ENCODE results near the gene PHKA1.
"Not testable (repeated sequence)": the region's sequence is repeated elsewhere in the genome, so short reads cannot be mapped to it uniquely, and the experiment has no call there.

Gene PHKA1

DNA sequence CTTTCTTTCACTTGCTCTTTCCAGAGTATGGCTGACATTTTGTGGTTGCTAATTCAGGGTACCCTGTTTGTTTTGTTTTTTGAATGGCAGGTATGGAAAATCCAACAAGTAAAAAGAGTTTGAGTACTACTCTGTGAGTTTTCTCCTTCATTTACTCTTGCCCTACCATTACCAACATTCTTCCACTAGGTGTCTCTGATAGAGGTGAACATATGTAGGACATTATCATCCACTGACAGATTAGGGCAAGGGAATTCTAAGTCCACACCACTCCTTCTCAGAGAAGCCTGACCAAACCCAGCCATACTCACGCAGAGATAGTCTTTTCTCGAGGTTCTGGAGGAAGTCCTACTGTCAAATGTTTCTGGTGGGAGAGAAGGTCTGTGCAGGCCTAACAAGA lies 104.8 kb downstream of the PHKA1 start:
- no peaks in the 10 kb centered on the region for H3K27me3 ChIP-seq (ENCODE audit: control insufficient read depth, insufficient read depth, low read length)
- no peaks in the 10 kb centered on the region for H3K9me3 ChIP-seq (ENCODE audit: control insufficient read depth, low read length)
- no peak overlapping the region for H3K9ac ChIP-seq (ENCODE audit: low read length)
- no peaks in the 10 kb centered on the region for H3K4me1 ChIP-seq (ENCODE audit: control insufficient read depth, insufficient read depth, low read length)
- no peaks in the 10 kb centered on the region for H3K36me3 ChIP-seq (ENCODE audit: control insufficient read depth, insufficient read depth, low read length)
- H3K4me3 ChIP-seq (ENCODE audit: low read length): no peak overlapping the region

DNA sequence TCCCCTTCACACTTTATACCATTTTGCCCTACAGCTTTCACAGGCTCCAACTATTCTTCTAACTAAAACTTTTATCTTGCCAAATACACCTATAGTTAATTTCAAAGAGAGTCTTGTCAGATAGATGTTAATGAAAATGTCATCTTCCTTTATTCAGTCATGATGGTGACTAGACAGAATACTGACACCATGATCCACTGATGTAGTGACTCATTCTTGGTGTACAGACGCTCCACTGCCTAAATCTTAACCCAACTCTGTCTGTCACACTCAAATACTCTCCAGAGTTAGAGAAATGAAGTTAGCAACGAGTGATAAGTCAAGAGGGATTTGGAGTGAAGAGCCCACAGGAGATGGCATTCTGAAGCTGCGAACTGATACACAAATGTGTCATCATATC lies 109.4 kb downstream of the PHKA1 start:
- Histone ChIP-seq H3K9ac (ENCODE audit: low read length) (no peak overlapping the region), H3K9me3 (ENCODE audit: control insufficient read depth, low read length) (no peaks in the 10 kb centered on the region), H3K4me1 (ENCODE audit: control insufficient read depth, insufficient read depth, low read length) (no peaks in the 10 kb centered on the region), H3K27me3 (ENCODE audit: control insufficient read depth, insufficient read depth, low read length) (no peaks in the 10 kb centered on the region), H3K36me3 (ENCODE audit: control insufficient read depth, insufficient read depth, low read length) (no peaks in the 10 kb centered on the region), H3K4me3 (ENCODE audit: low read length) (no peak overlapping the region)

DNA sequence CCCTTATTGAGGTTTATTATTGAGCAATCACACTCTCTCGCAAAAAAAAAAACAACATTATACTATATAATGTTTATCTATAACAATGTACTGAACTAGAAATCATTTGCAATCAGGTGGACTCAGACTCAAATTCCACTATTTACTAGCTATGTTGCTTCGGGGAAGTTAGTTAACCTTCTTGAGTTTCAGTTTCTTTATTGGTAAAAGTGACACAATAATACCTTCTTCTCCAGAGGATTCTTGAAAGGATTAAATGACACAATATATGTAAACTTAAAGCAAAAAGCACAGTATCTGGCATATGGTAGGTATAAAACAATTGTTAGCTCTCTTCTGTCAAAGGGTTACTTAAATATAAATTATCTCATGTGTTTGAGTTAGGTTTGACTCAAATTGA lies 110.0 kb downstream of the PHKA1 start:
- H3K9ac ChIP-seq (ENCODE audit: low read length): no peak overlapping the region
- no peaks in the 10 kb centered on the region for H3K4me1 ChIP-seq (ENCODE audit: control insufficient read depth, insufficient read depth, low read length)
- H3K4me3 ChIP-seq (ENCODE audit: low read length): no peak overlapping the region
- no peaks in the 10 kb centered on the region for H3K9me3 ChIP-seq (ENCODE audit: control insufficient read depth, low read length)
- no peaks in the 10 kb centered on the region for H3K27me3 ChIP-seq (ENCODE audit: control insufficient read depth, insufficient read depth, low read length)
- no peaks in the 10 kb centered on the region for H3K36me3 ChIP-seq (ENCODE audit: control insufficient read depth, insufficient read depth, low read length)

DNA sequence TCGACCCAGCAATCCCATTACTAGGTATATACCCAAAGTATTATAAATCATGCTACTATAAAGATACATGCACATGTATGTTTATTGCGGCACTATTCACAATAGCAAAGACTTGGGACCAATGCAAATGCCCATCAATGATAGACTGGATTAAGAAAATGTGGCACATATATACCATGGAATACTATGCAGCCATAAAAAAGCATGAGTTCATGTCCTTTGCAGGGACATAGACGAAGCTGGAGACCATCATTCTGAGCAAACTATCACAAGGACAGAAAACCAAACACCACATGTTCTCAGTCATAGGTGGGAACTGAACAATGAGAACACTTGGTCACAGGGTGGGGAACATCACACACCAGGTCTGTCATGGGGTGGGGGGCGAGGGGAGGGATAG lies 123.1 kb downstream of the PHKA1 start:
- not testable (repeated sequence) for H3K36me3 ChIP-seq (ENCODE audit: control insufficient read depth, insufficient read depth, low read length); H3K27me3 ChIP-seq (ENCODE audit: control insufficient read depth, insufficient read depth, low read length); H3K4me3 ChIP-seq (ENCODE audit: low read length); H3K9me3 ChIP-seq (ENCODE audit: control insufficient read depth, low read length); H3K9ac ChIP-seq (ENCODE audit: low read length); H3K4me1 ChIP-seq (ENCODE audit: control insufficient read depth, insufficient read depth, low read length)

DNA sequence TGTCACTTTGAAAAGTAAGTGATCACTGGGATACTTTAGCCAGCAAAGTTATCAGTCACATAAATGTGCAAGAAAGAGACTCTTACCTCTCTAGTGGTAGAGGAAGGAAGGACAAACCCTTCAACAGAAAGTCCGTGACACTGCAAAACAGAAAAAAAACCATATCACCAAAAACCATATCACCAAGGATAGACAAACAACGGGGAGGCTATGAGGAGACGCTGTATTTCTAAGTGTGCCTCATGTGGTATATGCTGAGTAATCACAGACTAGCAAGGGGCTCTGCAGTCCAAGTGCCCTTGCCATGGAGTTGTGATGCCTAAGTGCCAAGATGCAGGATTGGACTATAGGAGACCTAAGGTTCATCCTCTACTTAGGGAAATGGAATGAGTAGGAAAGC lies 129.9 kb downstream of the PHKA1 start:
- Histone ChIP-seq H3K27me3 (ENCODE audit: control insufficient read depth, insufficient read depth, low read length) (no peaks in the 10 kb centered on the region), H3K36me3 (ENCODE audit: control insufficient read depth, insufficient read depth, low read length) (no peaks in the 10 kb centered on the region), H3K4me3 (ENCODE audit: low read length) (no peak overlapping the region), H3K4me1 (ENCODE audit: control insufficient read depth, insufficient read depth, low read length) (no peaks in the 10 kb centered on the region), H3K9ac (ENCODE audit: low read length) (no peak overlapping the region), H3K9me3 (ENCODE audit: control insufficient read depth, low read length) (no peaks in the 10 kb centered on the region)

DNA sequence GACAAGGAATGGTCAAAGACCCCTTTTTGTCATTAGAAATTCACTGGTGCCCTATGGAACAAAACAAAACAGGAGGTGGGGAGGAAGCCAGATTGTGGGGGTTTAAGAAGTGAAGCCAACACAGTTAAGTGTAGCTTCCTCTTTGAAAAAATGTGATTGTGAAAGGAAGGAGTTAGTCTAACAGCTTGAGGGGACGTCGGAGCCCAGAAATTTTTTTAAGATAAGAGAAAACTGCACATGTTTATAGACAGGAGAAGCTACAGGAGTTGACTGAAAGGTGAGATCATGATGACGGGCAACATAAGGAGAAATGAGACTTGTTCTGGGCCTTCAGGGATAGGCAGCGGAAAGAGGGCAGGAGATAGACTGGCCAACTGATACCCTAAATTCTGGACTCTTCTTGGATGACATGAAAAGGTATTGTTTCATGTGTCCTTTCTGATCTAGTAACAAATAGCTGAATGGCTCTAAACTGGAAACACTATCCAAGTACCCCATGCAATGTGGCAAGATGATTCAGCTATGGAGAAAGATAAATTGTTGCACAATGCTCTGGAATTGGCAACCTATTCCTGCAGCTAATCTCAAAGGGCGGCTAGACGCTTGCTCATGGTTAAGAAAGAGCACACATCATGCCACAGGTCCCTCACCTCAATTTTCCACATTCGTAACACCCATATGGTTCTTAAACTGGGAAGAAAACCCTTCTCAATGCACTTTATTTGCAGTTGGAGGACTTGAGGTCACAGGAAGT lies 137.8 kb downstream of the PHKA1 start:
- H3K27me3 ChIP-seq (ENCODE audit: control insufficient read depth, insufficient read depth, low read length): no peaks in the 10 kb centered on the region
- no peaks in the 10 kb centered on the region for H3K4me1 ChIP-seq (ENCODE audit: control insufficient read depth, insufficient read depth, low read length)
- no peak overlapping the region for H3K4me3 ChIP-seq (ENCODE audit: low read length)
- H3K36me3 ChIP-seq (ENCODE audit: control insufficient read depth, insufficient read depth, low read length): no peaks in the 10 kb centered on the region
- H3K9me3 ChIP-seq (ENCODE audit: control insufficient read depth, low read length): no peaks in the 10 kb centered on the region
- H3K9ac ChIP-seq (ENCODE audit: low read length): no peak overlapping the region

DNA sequence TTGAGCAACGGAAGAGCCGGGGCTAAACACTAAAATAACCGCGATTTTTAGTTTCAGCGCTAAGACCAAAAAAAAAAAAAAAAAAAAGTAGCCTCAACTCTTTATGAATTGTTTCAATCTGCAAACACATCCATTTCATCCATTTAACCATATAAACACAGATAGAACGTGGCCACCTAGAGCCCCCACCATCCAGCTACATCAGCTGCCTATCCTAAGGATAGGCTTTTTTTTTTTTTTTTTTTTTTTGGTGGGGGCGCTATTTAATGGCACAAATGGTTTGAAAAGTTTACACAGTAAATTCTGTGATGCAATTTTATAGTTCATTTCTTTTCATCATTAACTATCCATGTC lies 141.0 kb downstream of the PHKA1 start:
- H3K9me3 ChIP-seq (ENCODE audit: control insufficient read depth, low read length): no peaks in the 10 kb centered on the region
- no peak overlapping the region for H3K4me3 ChIP-seq (ENCODE audit: low read length)
- H3K9ac ChIP-seq (ENCODE audit: low read length): peak overlapping the region; percentile 78
- H3K4me1 ChIP-seq (ENCODE audit: control insufficient read depth, insufficient read depth, low read length): no peaks in the 10 kb centered on the region
- no peaks in the 10 kb centered on the region for H3K36me3 ChIP-seq (ENCODE audit: control insufficient read depth, insufficient read depth, low read length)
- no peaks in the 10 kb centered on the region for H3K27me3 ChIP-seq (ENCODE audit: control insufficient read depth, insufficient read depth, low read length)

DNA sequence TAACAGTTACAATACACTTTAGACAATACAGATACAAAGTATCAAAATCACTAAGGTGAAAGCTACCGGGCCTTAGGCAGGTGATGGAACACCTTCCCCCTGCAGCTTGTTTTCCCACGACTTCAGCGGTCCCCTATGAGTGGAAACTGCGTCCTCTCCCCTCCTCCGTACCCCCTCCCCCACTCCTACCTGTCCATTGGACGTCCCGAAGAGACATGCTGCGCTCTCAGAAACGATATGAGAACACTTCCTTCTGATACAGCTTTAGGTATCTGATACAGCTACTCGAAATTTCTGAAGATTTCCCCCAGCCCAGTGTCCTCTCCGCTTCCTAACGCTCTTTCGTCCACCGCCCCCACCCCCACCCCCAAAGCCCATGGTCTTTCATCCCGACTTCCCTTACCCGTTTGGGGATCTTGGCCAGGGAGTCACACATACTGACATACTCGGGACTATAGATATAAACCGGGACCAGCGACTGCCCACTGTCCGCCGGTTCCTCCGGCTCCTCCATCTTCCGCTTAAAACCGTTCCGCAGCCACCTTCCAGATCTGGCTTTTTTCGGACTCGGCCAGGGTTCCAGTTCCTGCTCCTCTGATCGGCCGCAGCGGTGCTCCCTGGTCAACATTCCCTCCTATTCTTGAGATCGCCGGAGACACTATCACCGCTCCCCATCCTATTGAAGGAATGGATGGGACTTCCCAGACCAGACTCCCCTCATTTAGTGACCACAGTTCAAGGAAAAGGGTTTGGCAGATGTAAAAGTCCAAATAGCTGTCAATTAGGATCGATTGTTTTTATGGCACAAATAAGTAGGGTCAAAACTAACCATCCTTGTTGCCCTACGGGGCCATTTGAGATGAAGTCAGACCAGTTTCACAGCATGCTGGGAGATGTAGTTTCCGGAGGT lies 141.6 kb downstream of the PHKA1 start, which contains the start of gene HDAC8:
Gene HDAC8 (minus strand): TSS at position 596 of the 910 bp plus-strand sequence. CDS start 82 bp downstream, at position 514.
- Histone ChIP-seq H3K9ac (ENCODE audit: low read length) (peak within 1 kb of the TSS; percentile 78), H3K4me1 (ENCODE audit: control insufficient read depth, insufficient read depth, low read length) (no peaks in the 10 kb centered on the region), H3K36me3 (ENCODE audit: control insufficient read depth, insufficient read depth, low read length) (no peaks in the 10 kb centered on the region), H3K27me3 (ENCODE audit: control insufficient read depth, insufficient read depth, low read length) (no peaks in the 10 kb centered on the region), H3K9me3 (ENCODE audit: control insufficient read depth, low read length) (no peaks in the 10 kb centered on the region), H3K4me3 (ENCODE audit: low read length) (peak within 1 kb of the TSS; percentile 86)

DNA sequence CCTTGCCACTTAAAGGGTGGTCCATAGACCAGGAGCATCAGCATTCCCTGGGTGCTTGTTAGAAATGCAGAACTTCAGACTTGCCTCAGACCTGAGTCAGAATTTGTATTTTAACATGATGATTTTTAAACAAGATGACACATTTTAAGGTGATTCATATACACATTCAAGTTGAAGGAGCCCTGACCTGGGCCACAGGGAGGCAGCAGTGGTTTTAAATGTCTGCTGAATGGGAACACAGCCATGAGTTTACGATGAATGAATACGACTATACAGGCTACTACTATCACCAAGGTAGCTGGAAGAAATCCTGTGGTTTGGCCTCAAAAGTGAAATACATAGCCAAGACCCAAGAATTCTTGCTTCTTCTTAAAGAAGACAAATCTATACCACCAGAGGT lies 144.3 kb downstream of the PHKA1 start:
- Histone ChIP-seq H3K27me3 (ENCODE audit: control insufficient read depth, insufficient read depth, low read length) (no peaks in the 10 kb centered on the region), H3K4me1 (ENCODE audit: control insufficient read depth, insufficient read depth, low read length) (no peaks in the 10 kb centered on the region), H3K4me3 (ENCODE audit: low read length) (no peak overlapping the region), H3K9me3 (ENCODE audit: control insufficient read depth, low read length) (no peaks in the 10 kb centered on the region), H3K9ac (ENCODE audit: low read length) (no peak overlapping the region), H3K36me3 (ENCODE audit: control insufficient read depth, insufficient read depth, low read length) (no peaks in the 10 kb centered on the region)

DNA sequence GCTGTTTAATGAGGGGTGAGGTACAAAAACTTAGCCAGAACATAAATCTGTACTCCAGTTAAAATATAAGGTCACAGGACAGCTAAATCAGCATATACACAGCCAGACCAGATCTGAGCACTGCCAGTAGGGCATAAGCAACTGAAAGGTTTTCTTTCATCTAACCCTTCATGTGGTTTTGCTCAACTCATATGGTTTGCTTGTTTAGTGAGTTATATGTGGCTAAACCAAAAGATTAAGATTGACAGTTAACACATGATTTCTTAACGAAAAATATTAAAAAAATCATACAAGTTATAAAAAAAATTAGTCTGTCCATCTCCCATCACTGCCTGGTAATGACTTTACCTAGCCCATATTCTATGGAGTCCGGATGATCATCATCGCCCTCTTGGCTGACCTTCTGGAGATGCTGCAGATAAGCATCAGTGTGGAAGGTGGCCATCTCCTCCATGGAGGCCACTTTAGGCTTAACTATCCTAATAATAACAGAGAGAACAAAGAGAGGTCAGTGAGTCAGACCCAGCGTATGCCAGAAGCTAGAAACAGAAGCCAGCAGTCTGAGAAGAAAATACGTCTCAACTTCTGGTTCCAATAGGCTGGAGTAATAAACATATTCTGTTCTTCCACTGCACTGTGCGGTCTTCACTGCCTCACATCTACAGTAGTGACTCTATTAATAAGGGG lies 145.6 kb downstream of the PHKA1 start:
- H3K9ac ChIP-seq (ENCODE audit: low read length): no peak overlapping the region
- H3K27me3 ChIP-seq (ENCODE audit: control insufficient read depth, insufficient read depth, low read length): no peaks in the 10 kb centered on the region
- no peaks in the 10 kb centered on the region for H3K9me3 ChIP-seq (ENCODE audit: control insufficient read depth, low read length)
- no peaks in the 10 kb centered on the region for H3K36me3 ChIP-seq (ENCODE audit: control insufficient read depth, insufficient read depth, low read length)
- H3K4me1 ChIP-seq (ENCODE audit: control insufficient read depth, insufficient read depth, low read length): no peaks in the 10 kb centered on the region
- no peak overlapping the region for H3K4me3 ChIP-seq (ENCODE audit: low read length)

DNA sequence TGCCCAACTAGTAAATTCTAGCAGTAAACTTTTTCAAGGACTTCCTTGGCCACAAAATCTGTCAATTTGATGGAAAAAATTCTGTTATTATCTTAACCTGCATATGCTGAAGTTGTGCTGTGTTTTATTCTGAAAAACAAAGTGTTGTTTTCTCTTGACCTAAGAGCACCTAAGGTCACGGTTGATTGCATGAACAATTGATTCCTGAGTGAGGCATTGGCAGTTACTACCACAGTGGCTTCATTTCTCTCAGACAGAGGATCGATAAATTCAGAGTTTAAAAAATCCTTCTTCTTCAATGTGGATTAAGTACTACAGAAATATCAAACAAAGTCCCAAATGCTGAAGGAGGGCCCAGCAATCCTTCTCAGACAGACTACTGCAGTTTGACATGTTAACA lies 147.7 kb downstream of the PHKA1 start:
- H3K4me1 ChIP-seq (ENCODE audit: control insufficient read depth, insufficient read depth, low read length): no peaks in the 10 kb centered on the region
- no peaks in the 10 kb centered on the region for H3K27me3 ChIP-seq (ENCODE audit: control insufficient read depth, insufficient read depth, low read length)
- H3K4me3 ChIP-seq (ENCODE audit: low read length): no peak overlapping the region
- H3K9ac ChIP-seq (ENCODE audit: low read length): no peak overlapping the region
- H3K36me3 ChIP-seq (ENCODE audit: control insufficient read depth, insufficient read depth, low read length): no peaks in the 10 kb centered on the region
- H3K9me3 ChIP-seq (ENCODE audit: control insufficient read depth, low read length): no peaks in the 10 kb centered on the region

DNA sequence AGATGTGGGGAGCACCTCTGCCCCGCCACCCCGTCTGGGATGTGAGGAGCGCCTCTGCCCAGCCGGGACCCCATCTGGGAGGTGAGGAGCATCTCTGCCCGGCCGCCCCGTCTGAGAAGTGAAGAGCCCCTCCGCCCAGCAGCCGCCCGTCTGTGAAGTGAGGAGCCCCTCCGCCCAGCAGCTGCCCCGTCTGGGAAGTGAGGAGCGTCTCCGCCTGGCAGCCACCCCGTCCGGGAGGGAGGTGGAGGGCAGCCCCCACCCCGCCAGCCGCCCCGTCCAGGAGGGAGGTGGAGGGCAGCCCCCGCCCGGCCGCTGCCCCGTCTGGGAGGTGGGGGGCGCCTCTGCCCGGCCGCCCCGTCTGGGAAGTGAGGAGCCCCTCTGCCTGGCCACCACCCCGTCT lies 154.5 kb downstream of the PHKA1 start:
- H3K27me3 ChIP-seq (ENCODE audit: control insufficient read depth, insufficient read depth, low read length); H3K4me3 ChIP-seq (ENCODE audit: low read length); H3K9me3 ChIP-seq (ENCODE audit: control insufficient read depth, low read length); H3K36me3 ChIP-seq (ENCODE audit: control insufficient read depth, insufficient read depth, low read length); H3K4me1 ChIP-seq (ENCODE audit: control insufficient read depth, insufficient read depth, low read length); H3K9ac ChIP-seq (ENCODE audit: low read length): not testable (repeated sequence)
